Measurements from ENCODE around the gene HOXA9. TPM values are rescaled to one million over a fixed set of nuclear protein-coding genes. Genes with fewer than 3 reads are reported as not detected.
A peak's percentile ranks its signal among the peaks of the same experiment; 100 is the strongest.

HOXA9 gene
- total RNA-seq, 1 donor = 105 TPM

DNA sequence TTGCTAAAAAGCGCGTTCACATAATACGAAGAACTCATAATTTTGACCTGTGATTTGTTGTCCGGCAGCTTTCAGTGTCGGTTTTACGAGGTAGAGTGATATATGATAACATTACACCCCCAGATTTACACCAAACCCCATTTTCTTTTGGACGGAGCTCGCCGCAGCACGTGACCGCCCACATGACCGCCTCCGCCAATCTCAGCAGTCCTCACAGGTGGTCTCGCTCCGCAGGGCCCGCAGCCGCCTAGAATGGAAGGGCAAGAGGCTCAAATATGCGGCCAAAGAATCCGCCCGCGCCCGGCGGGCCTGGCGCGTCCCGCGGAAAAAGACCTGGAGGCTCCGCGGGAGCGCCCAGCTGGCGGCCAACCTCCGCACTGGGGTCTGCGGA, 8.8 kb downstream of the HOXA9 start, which contains the start of gene HOXA7:
TSS of gene HOXA7 (minus strand) at position 168 of the 391 bp plus-strand sequence. CDS start at position 38, 130 bp downstream.
- peak in 2 of 3 donors; percentile 86 to 87 for DNase-seq (ENCODE audit: low read depth in 2 of 3, low spot score in 2 of 3)

DNA sequence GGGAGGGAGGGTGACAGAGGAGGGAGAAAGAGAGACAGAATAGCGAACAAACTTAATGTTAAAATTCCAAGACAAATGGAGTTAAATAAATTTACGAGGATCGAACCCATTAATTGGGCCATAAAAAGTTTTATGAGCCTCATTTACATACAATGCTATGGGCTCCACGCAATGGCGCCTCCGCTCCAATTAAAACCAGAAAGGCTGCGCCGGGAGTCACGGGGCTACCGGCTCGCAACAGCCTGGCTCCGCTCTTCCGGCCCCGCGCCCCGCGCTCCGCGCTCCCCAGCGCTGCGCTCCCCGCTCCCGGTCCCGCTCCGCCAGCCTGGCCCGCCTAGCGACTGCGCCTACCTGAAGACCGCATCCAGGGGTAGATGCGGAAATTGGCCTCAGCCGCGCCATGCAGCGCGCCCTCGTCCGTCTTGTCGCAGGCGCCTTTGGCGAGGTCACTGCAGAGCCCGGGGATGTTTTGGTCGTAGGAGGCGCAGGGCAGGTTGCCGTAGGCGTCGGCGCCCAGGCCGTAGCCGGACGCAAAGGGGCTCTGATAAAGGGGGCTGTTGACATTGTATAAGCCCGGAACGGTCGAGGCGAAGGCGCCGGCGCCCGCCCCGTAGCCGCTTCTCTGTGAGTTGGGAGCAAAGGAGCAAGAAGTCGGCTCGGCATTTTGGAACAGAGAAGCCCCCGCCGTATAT, 9.4 kb downstream of the HOXA9 start:
- peak in 1 of 3 donors; percentile 62 for DNase-seq (ENCODE audit: low read depth in 2 of 3, low spot score in 2 of 3)

DNA sequence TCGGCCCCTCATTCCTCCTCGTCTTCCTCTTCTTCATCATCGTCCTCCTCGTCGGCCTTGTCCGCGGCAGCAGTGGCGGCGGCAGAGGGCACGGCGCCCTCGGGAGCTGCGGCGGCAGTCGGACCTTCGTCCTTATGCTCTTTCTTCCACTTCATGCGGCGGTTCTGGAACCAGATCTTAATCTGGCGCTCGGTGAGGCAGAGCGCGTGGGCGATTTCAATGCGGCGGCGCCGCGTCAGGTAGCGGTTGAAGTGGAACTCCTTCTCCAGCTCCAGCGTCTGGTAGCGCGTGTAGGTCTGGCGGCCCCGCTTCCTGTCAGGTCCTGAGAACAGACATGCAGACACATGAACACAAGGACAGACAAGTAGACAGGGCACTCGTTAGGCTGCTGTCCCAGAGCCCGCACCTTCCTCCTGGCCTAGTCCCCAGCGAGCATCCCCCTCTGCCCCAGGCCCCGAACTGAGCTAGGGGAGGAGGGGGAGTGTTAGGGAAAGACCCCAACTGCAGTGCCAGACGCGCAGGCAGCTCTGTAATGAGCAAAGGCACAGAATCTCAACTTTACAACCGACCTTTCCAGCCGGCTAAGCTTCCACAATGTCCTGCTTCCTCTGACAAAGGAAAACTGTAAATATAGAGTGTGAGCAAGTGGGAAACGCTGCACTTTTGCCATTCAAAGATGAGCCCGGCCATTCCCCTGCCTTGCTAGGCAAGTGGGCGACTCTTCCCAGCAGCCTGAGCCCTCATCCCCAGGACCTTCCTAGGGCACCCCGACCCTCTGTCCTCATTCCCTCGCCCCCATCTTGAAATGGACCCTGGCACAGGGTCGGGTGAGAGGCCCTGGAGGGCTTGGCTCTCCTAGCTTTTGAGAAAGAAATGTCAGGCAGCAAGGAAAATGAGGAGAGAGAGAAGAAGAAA, 10.2 kb downstream of the HOXA9 start:
- no peak for DNase-seq (ENCODE audit: low read depth in 2 of 3, low spot score in 2 of 3)

GRCh38 chr7:27154369-27154768, 11.0 kb downstream of the HOXA9 start:
- no peak for DNase-seq (ENCODE audit: low read depth in 2 of 3, low spot score in 2 of 3)

- no peak for DNase-seq (ENCODE audit: low read depth in 2 of 3, low spot score in 2 of 3)
These were observed 11.8 kb downstream of the HOXA9 start for GRCh38 chr7:27153526-27153925.

DNA sequence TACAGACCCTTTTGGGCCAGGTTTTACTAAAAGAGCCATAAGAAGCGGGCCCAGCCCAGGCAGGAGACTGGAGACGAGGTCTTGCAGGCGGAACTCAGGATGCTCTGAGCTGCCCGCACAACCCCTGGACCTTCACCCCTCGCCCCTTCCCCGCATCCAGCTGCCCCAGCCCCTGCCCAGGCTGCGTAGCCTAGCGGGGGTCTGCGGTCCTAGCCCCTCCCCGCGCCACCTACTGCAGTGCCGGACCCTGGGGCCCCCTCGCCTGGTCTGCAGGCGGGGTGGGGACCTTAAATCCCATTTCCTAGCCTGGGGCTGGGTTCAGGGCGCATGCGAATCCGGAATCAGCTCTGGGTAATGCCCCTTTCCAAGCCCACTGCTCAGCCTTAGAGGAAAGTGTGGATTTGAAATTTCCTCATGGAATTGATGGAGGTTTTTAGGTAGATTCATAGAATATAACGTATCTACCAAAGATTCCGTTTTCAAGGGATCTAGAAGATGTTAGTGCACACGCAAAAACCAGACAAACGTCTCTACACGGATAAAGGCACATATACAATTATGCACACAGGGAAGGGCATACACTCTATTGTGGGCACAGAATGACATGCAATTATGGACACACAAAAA, 12.4 kb downstream of the HOXA9 start:
- DNase-seq (ENCODE audit: low read depth in 2 of 3, low spot score in 2 of 3) = no peak

DNA sequence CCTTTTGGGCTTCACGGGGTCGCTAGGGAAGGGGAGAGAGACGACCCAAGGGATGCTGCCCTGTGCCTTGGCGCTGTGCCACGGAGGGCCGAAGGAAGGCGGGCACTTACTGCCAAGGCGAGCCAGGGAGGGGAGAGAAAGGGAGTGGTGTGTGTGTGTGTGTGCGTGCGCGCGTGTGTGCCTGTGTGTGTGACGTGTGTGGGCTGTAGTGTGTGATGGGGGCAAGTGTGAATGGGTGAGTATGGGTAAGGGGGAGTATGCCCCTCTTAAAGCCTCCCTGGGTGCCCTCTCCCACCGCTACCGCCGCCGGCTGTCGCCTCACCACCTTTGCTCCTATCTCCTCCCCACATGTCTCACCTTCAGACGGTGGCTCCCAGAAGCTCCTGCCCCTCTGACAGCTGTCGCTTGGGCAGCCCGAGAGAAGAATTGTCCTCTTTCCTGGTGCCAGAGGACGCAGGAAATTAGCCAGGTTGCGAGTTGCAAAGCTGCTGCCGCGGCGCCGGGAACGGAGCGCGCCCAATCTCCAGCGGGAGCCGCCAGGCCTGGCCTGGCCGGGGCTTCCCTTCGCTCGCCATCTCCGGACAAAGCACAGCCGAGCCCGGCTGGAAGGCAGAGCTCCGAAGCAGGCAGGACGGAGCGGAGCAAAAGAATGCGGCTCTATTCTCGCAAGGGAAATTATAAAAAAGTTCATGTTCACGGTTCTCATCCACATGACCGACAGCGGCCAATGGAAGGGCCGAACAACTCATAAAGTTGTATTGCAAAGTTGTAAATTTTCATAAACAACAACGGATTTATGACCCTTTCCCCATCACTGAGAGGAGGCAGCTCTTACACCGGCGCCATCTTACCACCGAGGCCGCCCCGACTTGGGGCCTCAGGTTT, 13.2 kb downstream of the HOXA9 start, which contains the start of gene HOXA3:
TSS of gene HOXA3 (minus strand) at position 653 of the 885 bp plus-strand sequence. CDS start 41,943 bp downstream, outside the sequence.
- DNase-seq (ENCODE audit: low read depth in 2 of 3, low spot score in 2 of 3) = peak in 2 of 3 donors; percentile 87 to 92

DNA sequence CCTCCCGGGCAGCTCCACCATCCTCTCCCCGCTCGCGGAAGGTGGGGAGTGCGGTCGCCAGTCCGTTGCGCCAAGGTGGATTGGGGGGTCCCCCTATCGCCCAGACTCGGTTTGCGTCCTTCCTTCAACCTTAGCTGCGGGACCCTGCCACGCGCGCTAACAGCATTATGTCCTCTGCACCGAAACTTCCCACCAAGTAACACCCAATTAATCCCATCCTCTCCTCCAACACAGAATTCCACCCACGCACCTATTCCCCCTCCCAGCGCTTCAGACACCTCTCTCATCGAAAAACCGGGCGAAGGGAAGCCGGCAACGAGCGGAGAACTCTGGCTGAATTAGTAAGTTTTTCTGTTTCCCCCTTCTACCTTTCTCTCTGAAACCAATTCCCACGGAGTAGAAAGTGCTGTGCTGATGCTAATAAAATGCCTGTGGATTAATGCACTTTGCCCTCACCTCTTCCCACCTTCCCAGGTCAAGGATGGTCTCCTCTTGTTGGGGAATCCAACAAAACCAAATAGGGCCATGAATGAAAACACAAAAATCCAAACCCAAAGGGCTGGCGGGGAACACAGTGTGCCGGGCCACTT, 13.9 kb downstream of the HOXA9 start:
- no peak for DNase-seq (ENCODE audit: low read depth in 2 of 3, low spot score in 2 of 3)

DNA sequence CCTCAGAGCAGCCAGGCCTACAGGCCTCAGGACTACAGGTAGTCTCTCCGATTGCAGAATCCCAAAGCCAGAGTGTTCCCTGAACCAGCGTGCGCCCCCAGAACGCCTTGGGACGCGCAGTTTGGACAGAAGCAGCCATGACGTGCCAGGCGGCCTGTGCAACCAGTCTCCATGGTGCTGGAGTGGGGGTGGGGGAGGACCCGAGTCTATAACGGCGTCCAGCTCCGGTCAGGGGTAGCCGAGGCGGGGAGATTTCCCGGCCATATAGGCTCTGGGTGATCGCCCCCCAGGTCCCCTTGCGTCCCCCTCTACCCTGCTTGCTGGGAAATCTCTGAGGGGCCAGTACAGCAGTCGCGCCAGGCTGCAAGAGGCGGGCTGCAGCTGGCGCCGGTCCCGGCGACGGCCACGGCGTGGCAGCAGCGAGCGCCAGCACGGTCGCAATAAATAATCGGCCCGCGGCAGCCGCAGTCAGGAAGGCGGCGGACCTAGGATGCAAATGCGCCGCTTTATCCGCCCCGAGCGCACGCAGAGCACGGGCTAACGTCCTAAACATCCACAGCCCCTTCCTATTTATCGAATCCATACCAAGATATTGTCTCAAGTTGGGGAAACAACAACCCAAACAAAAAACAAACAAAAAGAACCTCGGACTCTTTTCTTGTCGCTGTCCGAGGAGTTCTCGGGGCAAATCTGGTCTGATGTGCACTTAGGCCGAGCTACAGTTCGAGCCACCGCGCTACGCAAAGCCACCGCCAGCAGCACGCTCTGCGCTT, 14.6 kb downstream of the HOXA9 start:
- DNase-seq (ENCODE audit: low read depth in 2 of 3, low spot score in 2 of 3) = peak in 2 of 3 donors; percentile 83 to 85

- no peak for DNase-seq (ENCODE audit: low read depth in 2 of 3, low spot score in 2 of 3)
These were observed 15.3 kb downstream of the HOXA9 start for GRCh38 chr7:27149842-27150567.

- no peak for DNase-seq (ENCODE audit: low read depth in 2 of 3, low spot score in 2 of 3)
These were observed 16.3 kb downstream of the HOXA9 start for GRCh38 chr7:27148756-27149641.

GRCh38 chr7:27148031-27148755, 17.1 kb downstream of the HOXA9 start:
- no peak for DNase-seq (ENCODE audit: low read depth in 2 of 3, low spot score in 2 of 3)

GRCh38 chr7:27147199-27148030, 17.9 kb downstream of the HOXA9 start, which contains the start of gene HOXA6:
Gene HOXA6 (minus strand): TSS chr7:27147774. CDS start chr7:27147749, 25 bp downstream.
- no peak for DNase-seq (ENCODE audit: low read depth in 2 of 3, low spot score in 2 of 3)

GRCh38 chr7:27146491-27147198, 18.7 kb downstream of the HOXA9 start:
- no peak for DNase-seq (ENCODE audit: low read depth in 2 of 3, low spot score in 2 of 3)

GRCh38 chr7:27145914-27146412, 19.4 kb downstream of the HOXA9 start:
- DNase-seq (ENCODE audit: low read depth in 2 of 3, low spot score in 2 of 3) = no peak
